Measurements from ENCODE around the gene TAPT1.

DNA sequence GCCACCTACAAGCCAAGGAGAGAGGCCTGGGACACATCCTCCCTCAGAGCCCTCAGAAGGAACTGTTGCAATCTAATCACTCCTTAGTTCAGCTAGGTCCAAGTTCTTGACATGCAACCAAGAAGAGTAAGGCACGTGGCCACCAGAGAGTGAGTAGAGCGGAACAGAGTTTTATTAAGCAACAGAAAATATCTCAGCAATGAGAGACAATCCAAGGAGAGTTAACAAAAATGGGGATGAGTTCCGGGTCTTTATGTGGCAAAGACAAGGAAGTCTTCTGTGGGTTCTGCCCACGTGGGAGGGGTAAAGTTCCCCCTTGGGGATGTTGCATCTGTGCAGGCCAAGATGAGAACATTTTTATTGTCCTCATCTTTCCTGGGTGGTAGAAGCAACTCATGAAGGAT lies 104.0 kb downstream of the TAPT1 start:
- TF ChIP-seq MYC (IDR thresholded peaks at IDR 0.05; ENCODE audit: borderline replicate concordance, low read length) = no peak
- TF ChIP-seq ZC3H11A (IDR thresholded peaks at IDR 0.05) = no peak
- TF ChIP-seq, protein P1, sequence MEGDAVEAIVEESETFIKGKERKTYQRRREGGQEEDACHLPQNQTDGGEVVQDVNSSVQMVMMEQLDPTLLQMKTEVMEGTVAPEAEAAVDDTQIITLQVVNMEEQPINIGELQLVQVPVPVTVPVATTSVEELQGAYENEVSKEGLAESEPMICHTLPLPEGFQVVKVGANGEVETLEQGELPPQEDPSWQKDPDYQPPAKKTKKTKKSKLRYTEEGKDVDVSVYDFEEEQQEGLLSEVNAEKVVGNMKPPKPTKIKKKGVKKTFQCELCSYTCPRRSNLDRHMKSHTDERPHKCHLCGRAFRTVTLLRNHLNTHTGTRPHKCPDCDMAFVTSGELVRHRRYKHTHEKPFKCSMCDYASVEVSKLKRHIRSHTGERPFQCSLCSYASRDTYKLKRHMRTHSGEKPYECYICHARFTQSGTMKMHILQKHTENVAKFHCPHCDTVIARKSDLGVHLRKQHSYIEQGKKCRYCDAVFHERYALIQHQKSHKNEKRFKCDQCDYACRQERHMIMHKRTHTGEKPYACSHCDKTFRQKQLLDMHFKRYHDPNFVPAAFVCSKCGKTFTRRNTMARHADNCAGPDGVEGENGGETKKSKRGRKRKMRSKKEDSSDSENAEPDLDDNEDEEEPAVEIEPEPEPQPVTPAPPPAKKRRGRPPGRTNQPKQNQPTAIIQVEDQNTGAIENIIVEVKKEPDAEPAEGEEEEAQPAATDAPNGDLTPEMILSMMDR (IDR thresholded peaks at IDR 0.05) = no peak
- no peak for TF ChIP-seq POLR2A (IDR thresholded peaks at IDR 0.05; ENCODE audit: low read length)
- no peak for TF ChIP-seq RAD21 (conservative IDR thresholded peaks at IDR 0.05 in 1 of 2, IDR thresholded peaks at IDR 0.05 in 1 of 2)
- no peak for TF ChIP-seq EHMT2 (IDR thresholded peaks at IDR 0.05; ENCODE audit: low read depth)
- no peak for TF ChIP-seq JUN (IDR thresholded peaks at IDR 0.05)
- TF ChIP-seq, protein P2, sequence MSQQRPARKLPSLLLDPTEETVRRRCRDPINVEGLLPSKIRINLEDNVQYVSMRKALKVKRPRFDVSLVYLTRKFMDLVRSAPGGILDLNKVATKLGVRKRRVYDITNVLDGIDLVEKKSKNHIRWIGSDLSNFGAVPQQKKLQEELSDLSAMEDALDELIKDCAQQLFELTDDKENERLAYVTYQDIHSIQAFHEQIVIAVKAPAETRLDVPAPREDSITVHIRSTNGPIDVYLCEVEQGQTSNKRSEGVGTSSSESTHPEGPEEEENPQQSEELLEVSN (IDR thresholded peaks at IDR 0.05; ENCODE audit: borderline replicate concordance, low read depth) = no peak
- no peak for TF ChIP-seq RARB (CRISPR knock-in tag; IDR thresholded peaks at IDR 0.05)
- TF ChIP-seq, protein P3, sequence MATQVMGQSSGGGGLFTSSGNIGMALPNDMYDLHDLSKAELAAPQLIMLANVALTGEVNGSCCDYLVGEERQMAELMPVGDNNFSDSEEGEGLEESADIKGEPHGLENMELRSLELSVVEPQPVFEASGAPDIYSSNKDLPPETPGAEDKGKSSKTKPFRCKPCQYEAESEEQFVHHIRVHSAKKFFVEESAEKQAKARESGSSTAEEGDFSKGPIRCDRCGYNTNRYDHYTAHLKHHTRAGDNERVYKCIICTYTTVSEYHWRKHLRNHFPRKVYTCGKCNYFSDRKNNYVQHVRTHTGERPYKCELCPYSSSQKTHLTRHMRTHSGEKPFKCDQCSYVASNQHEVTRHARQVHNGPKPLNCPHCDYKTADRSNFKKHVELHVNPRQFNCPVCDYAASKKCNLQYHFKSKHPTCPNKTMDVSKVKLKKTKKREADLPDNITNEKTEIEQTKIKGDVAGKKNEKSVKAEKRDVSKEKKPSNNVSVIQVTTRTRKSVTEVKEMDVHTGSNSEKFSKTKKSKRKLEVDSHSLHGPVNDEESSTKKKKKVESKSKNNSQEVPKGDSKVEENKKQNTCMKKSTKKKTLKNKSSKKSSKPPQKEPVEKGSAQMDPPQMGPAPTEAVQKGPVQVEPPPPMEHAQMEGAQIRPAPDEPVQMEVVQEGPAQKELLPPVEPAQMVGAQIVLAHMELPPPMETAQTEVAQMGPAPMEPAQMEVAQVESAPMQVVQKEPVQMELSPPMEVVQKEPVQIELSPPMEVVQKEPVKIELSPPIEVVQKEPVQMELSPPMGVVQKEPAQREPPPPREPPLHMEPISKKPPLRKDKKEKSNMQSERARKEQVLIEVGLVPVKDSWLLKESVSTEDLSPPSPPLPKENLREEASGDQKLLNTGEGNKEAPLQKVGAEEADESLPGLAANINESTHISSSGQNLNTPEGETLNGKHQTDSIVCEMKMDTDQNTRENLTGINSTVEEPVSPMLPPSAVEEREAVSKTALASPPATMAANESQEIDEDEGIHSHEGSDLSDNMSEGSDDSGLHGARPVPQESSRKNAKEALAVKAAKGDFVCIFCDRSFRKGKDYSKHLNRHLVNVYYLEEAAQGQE (IDR thresholded peaks at IDR 0.05) = no peak
- TF ChIP-seq NR3C1 (IDR thresholded peaks at IDR 0.05) = no peak
- no peak for TF ChIP-seq RNF2 (IDR thresholded peaks at IDR 0.05; ENCODE audit: borderline replicate concordance, low read depth)

Measured in A549 (cell line).